Measurements from ENCODE around the gene HNRNPL.
A peak's percentile ranks its signal among the peaks of the same experiment; 100 is the strongest.

- TF ChIP-seq SPI1 (IDR thresholded peaks at IDR 0.05; ENCODE audit: borderline replicate concordance, insufficient read depth, low read depth, low read length) (no peak), RBBP5 (conservative IDR thresholded peaks at IDR 0.05) (no peak), MYC (IDR thresholded peaks at IDR 0.05; ENCODE audit: insufficient read depth, insufficient read length, insufficient replicate concordance, low read length, severe bottlenecking) (peak; percentile 88), SMAD1 (IDR thresholded peaks at IDR 0.05; ENCODE audit: low read depth, partially characterized antibody) (peak; percentile 71), CTCF (IDR thresholded peaks at IDR 0.05 in 2 of 3, conservative IDR thresholded peaks at IDR 0.05 in 1 of 3; ENCODE audit: control insufficient read depth in 2 of 3, extremely low read depth in 1 of 3, insufficient read depth in 1 of 3, low read depth in 3 of 3, low read length in 3 of 3) (no peak), RAD21 (IDR thresholded peaks at IDR 0.05; ENCODE audit: insufficient read depth, low read depth, low read length) (no peak)
Observed at GRCh38 chr19:38851622-38852230, 1.9 kb upstream of the HNRNPL start.
